Measurements from ENCODE around the gene WFDC10A.
"Not testable (repeated sequence)": the region's sequence is repeated elsewhere in the genome, so short reads cannot be mapped to it uniquely, and the experiment has no call there.

WFDC10A gene

DNA sequence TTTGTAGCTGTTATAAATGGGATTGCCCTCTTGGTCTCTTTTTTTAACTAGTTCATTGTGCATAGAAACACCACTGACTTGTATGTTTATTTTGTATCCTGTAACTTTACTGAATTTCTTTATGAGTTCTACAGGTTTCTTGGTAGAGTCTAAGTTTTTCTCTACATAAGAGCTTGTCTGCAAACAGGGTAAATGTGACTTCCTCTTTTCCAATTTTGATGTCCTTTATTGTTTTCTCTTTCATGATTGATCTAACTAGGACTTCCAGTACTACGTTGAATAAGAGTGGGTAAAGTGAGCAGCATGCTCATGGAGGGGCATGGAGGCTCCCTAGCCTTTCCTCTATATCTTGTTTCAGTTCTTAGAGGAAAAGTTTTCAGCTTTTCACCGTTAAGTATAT is 3.0 kb upstream of the WFDC10A start:
- H3K36me3 Mint-ChIP-seq = no peaks in the 10 kb centered on the region
- H3K27ac Mint-ChIP-seq = no peak overlapping the region
- H3K4me3 Mint-ChIP-seq = no peak overlapping the region
- peaks cover 4% of the 10 kb centered on the region for H3K4me1 Mint-ChIP-seq
- no peak for ATAC-seq (ENCODE audit: low read depth)
- H3K27me3 Mint-ChIP-seq = peaks cover 13% of the 10 kb centered on the region
- DNase-seq (ENCODE audit: low spot score in 2 of 2) = no peak
- H3K9me3 Mint-ChIP-seq = peaks cover 3% of the 10 kb centered on the region

DNA sequence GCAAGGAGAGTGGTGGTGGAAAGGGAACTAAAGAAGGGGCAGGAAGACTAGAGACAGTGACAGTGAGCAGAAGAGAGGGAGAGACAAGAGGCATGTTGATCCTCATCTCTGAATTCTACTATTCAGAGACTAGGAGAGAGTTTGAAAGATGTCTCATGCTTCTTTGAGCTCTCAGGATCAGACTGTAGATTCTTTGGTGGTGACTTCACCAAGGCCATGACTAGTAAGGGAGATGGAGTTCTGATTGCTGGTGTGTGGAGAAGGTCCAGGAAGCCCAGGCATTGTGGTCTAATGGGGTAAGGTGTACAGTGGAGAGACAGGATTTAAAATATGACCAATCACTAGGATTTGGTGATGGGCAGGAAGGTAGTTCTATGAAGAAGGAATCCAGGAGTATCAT is 832 bp downstream of the WFDC10A start:
- H3K36me3 Mint-ChIP-seq = no peaks in the 10 kb centered on the region
- no peak overlapping the region for H3K27ac Mint-ChIP-seq
- ATAC-seq (ENCODE audit: low read depth) (no peak), DNase-seq (ENCODE audit: low spot score in 2 of 2) (no peak)
- peaks cover 4% of the 10 kb centered on the region for H3K4me1 Mint-ChIP-seq
- H3K9me3 Mint-ChIP-seq = no peaks in the 10 kb centered on the region
- H3K27me3 Mint-ChIP-seq = peaks cover 9% of the 10 kb centered on the region
- no peak overlapping the region for H3K4me3 Mint-ChIP-seq

DNA sequence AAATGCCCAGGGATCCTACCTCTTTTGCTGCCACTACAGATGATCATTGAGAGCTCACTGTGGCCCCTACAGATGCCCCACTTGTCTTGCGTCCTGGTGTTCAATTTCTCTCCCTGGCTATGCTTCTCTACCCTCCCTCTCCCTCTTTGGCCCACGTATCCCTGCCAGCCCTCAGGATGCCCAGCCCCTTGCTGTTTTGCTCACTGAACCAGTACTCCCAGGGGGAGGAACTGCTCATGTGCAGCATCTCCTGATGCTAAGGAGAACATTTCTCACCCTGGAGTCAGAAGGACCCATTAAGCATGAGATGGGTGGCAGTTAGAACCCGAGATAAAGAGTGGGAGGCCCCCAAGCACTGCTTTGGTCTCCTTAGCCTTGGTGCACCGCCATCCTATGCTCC is 1.6 kb downstream of the WFDC10A start, which contains the start of gene WFDC9:
Gene WFDC9, minus strand, starts transcription at position 101 of the 400 bp plus-strand sequence. CDS start 21,103 bp downstream, outside the sequence.
- Mint-ChIP-seq H3K27me3 (peaks cover 9% of the 10 kb centered on the region), H3K4me1 (peaks cover 4% of the 10 kb centered on the region), H3K27ac (no peak within 1 kb of the TSS), H3K4me3 (no peak within 1 kb of the TSS), H3K36me3 (no peaks in the 10 kb centered on the region), H3K9me3 (no peaks in the 10 kb centered on the region)
- no peak for DNase-seq (ENCODE audit: low spot score in 2 of 2)
- ATAC-seq (ENCODE audit: low read depth) = no peak

DNA sequence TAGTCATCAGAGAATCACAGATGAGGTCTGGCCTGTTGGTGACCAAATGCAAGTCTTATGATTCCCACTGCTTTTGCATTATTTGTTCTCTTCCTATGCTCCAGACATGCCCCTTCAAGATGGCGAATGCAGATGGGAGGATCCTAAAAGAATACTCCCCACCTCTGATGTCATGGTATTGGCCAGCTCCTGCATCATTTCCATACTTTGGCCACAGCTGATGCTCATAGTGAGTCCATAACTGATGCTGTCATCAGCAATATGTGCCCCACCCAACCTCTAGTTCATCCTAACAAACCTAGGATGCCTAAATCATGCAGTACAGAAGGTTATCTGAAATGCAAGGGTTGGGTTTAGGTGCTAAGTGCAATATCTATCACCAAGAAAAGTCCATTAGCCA is 7.0 kb downstream of the WFDC10A start:
- no peak for DNase-seq (ENCODE audit: low spot score in 2 of 2)
- Mint-ChIP-seq H3K27ac (no peak overlapping the region), H3K36me3 (no peaks in the 10 kb centered on the region), H3K4me3 (no peak overlapping the region), H3K9me3 (no peaks in the 10 kb centered on the region), H3K27me3 (peaks cover 5% of the 10 kb centered on the region), H3K4me1 (no peaks in the 10 kb centered on the region)
- no peak for ATAC-seq (ENCODE audit: low read depth)

DNA sequence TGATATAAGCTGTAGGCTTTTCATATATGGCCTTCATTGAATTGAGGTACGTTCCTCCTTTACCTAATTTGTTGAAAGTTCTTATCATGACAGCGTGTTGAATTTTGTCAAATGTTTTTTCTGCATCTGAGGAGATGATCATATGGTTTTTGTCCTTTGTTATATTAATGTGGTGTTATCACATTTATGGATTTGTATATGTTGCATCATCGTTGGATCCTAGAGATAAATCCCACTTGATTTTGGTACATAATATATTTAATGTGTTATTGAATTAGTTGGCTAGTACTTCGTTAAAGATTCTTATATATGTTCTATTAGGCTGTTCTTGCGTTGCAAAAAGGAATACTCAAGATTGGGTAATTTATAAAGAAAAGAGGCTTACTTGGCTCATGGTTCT is 10.1 kb downstream of the WFDC10A start:
- Mint-ChIP-seq H3K9me3 (no peaks in the 10 kb centered on the region), H3K36me3 (no peaks in the 10 kb centered on the region), H3K27me3 (peaks cover 8% of the 10 kb centered on the region), H3K4me3 (no peak overlapping the region), H3K27ac (no peak overlapping the region), H3K4me1 (no peaks in the 10 kb centered on the region)
- no peak for ATAC-seq (ENCODE audit: low read depth)
- no peak for DNase-seq (ENCODE audit: low spot score in 2 of 2)

DNA sequence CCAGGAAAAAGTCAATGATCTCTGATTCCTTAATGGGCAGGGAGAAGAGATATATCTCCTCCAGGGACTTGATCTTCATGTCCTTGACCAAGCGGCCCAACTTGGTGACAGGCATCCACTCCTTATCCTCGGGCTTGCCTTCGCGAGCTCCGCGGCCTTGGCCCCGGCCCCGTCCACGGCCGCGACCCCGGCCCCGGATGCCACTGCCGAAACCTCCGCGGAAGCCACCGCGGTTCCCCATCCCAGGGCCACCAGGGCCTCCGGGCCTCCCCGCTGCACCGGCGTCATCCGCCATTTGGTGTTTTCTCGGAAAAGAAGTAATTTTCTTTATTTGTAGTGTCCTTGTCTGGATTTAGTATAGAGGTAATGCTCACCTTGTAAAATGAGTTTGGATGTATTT is 11.5 kb downstream of the WFDC10A start:
- not testable (repeated sequence) for H3K4me3 Mint-ChIP-seq; H3K4me1 Mint-ChIP-seq; H3K36me3 Mint-ChIP-seq; H3K9me3 Mint-ChIP-seq; ATAC-seq (ENCODE audit: low read depth); H3K27ac Mint-ChIP-seq; DNase-seq (ENCODE audit: low spot score in 2 of 2); H3K27me3 Mint-ChIP-seq

DNA sequence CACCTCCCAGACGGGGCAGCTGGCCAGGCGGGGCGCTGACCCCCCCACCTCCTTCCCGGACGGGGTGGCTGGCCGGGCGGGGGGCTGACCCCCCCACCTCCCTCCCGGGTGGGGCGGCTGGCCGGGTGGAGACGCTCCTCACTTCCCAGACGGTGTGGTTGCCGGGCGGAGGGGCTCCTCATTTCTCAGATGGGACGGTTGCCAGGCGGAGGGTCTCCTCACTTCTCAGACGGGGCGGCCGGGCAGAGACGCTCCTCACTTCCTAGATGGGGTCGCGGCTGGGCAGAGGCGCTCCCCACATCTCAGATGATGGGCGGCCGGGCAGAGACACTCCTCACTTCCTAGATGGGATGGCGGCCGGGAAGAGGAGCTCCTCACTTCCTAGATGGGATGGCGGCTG is 16.3 kb downstream of the WFDC10A start:
- H3K27ac Mint-ChIP-seq; H3K4me1 Mint-ChIP-seq; H3K9me3 Mint-ChIP-seq; ATAC-seq (ENCODE audit: low read depth); H3K27me3 Mint-ChIP-seq; H3K4me3 Mint-ChIP-seq; DNase-seq (ENCODE audit: low spot score in 2 of 2); H3K36me3 Mint-ChIP-seq: not testable (repeated sequence)

DNA sequence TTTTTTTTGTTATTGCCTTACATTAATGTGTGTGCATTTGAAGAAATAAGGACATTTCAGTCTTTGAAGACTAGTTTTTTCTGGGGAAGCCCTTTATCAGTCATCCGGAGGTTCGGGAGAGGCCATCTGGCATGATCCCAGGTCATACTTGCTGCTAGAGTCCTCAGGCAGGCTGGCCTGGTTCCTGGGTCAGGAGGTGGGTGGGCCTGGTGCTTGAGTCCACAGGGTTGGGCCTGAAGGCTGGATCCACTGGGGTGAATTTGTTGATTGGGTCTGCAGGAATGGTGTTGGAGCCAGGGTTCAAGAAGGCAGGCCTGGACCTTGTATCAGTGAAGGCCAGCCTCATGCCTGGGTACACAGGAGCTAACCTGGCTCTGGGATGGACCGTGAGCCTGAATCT is 17.3 kb downstream of the WFDC10A start:
- H3K9me3 Mint-ChIP-seq = no peaks in the 10 kb centered on the region
- H3K27ac Mint-ChIP-seq = no peak overlapping the region
- ATAC-seq (ENCODE audit: low read depth) (no peak), DNase-seq (ENCODE audit: low spot score in 2 of 2) (no peak)
- H3K27me3 Mint-ChIP-seq = peaks cover 8% of the 10 kb centered on the region
- H3K4me3 Mint-ChIP-seq = no peak overlapping the region
- no peaks in the 10 kb centered on the region for H3K4me1 Mint-ChIP-seq
- no peaks in the 10 kb centered on the region for H3K36me3 Mint-ChIP-seq

DNA sequence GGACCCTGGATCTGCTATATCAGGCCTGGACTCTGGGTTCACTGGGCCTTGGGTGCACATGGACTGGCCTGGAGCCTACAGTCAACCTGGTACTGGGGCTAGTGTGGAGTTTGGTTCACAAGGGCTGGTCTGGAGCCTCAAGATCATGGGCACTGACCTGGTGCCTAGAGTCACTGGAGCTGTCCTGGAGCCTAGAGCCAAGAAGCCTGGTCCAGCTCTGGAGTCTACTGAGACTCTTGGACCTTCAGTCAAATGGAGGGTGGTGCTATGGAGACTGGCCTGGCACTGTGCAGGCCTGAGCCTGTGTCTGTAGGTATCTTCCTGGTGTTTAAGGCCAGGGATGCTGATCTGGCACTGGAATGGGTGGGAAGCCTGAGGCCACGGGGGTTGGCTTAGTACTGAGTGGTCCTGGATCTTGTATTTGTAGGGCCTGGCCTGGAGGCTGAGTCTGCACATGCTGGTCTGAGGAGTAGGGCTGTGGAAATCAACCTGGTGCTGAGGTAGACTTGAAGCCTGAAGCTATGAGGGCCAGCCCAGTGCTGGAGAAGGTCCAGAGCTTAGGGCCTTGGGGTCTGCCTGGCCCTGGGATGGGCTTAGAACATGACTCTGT is 18.0 kb downstream of the WFDC10A start:
- Mint-ChIP-seq H3K4me1 (no peaks in the 10 kb centered on the region), H3K27me3 (peaks cover 10% of the 10 kb centered on the region), H3K36me3 (no peaks in the 10 kb centered on the region), H3K27ac (no peak overlapping the region), H3K9me3 (no peaks in the 10 kb centered on the region), H3K4me3 (no peak overlapping the region)
- ATAC-seq (ENCODE audit: low read depth) (no peak), DNase-seq (ENCODE audit: low spot score in 2 of 2) (no peak)

DNA sequence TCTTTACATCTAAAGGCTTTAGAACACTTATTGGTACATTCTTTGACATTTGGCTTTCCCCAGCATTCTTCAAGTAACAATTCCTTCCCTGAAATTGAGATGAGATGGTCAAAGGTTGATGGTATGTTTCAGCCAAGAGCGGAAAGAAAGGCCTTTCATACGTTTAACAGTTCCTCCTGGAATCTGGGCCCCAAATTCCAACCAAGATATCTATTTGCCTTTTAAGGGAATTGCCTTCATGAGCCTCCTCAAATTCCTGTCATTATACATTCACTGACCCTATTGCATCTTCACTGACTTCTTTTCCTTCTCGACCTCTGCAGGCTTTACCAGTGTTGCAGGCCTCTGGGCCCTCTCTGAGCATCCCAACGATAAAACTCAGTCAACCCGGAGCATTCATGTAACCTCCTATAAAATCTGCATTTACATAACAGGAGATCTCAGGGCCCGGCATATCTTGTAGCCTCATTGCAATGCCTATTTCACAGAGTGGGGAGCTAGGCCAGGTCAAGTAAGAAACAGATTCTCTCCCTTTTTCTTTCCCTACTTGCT is 19.8 kb downstream of the WFDC10A start:
- Mint-ChIP-seq H3K27me3 (peaks cover 9% of the 10 kb centered on the region), H3K9me3 (no peaks in the 10 kb centered on the region), H3K4me1 (no peaks in the 10 kb centered on the region), H3K36me3 (no peaks in the 10 kb centered on the region), H3K4me3 (no peak overlapping the region), H3K27ac (no peak overlapping the region)
- ATAC-seq (ENCODE audit: low read depth) (no peak), DNase-seq (ENCODE audit: low spot score in 2 of 2) (no peak)

DNA sequence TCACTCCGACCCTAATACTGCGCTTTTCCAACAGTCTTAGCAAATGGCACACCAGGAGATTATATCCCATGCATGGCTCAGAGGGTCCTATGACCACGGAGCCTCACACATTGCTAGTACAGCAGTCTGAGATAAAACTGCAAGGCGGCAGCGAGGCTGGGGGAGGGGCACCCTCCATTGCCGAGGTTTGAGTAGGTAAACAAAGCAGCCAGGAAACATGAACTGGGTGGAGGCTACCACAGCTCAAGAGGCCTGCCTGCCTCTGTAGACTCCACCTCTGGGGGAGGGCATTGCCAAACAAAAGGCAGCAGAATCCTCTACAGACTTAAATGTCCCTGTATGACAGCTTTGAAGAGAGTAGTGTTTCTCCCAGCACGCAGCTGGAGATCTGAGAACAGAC is 22.2 kb downstream of the WFDC10A start:
- not testable (repeated sequence) for DNase-seq (ENCODE audit: low spot score in 2 of 2); H3K27ac Mint-ChIP-seq; H3K9me3 Mint-ChIP-seq

DNA sequence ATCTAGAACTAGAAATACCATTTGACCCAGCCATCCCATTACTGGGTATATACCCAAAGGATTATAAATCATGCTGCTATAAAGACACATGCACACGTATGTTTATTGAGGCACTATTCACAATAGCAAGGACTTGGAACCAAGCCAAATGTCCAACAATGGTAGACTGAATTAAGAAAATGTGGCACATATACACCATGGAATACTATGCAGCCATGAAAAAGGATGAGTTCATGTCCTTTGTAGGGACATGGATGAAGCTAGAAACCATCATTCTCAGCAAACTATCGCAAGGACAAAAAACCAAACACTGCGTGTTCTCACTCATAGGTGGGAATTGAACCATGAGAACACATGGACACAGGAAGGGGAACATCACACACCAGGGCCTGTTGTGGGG is 27.5 kb downstream of the WFDC10A start:
- not testable (repeated sequence) for DNase-seq (ENCODE audit: low spot score in 2 of 2)

More for the DNA sequence above, 22.2 kb downstream of the WFDC10A start:
- ATAC-seq (ENCODE audit: low read depth); H3K27me3 Mint-ChIP-seq; H3K4me3 Mint-ChIP-seq; H3K4me1 Mint-ChIP-seq; H3K36me3 Mint-ChIP-seq: not testable (repeated sequence)

DNA sequence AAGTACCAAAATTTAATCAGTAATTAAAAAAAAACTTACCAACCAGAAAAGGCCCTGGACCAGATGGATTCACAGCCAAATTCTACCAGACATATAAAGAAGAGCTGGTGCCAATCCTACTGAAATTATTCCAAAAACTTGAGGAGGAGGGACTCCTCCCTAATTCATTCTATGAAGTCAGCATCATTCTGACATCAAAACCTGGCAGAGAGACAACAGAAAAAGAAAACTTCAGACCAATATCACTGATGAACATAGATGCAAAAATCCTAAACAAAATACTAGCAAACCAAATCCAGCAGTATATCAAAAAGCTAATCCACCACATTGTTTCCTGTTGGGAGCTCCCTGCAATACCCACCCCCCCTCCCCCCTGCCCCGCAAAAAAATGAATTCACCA is 40.6 kb downstream of the WFDC10A start, which contains the start of gene WFDC11:
Gene WFDC11, minus strand, starts transcription at position 101 of the 400 bp plus-strand sequence. CDS start 19,639 bp downstream, outside the sequence.
- Mint-ChIP-seq H3K27me3 (peaks cover 11% of the 10 kb centered on the region), H3K4me3 (no peak within 1 kb of the TSS), H3K9me3 (peaks cover 6% of the 10 kb centered on the region), H3K36me3 (no peaks in the 10 kb centered on the region), H3K27ac (no peak within 1 kb of the TSS), H3K4me1 (no peaks in the 10 kb centered on the region)
- no peak for ATAC-seq (ENCODE audit: low read depth)
- DNase-seq (ENCODE audit: low spot score in 2 of 2) = no peak

More for the DNA sequence above, 27.5 kb downstream of the WFDC10A start:
- ATAC-seq (ENCODE audit: low read depth); H3K4me1 Mint-ChIP-seq; H3K4me3 Mint-ChIP-seq; H3K9me3 Mint-ChIP-seq; H3K27me3 Mint-ChIP-seq; H3K27ac Mint-ChIP-seq; H3K36me3 Mint-ChIP-seq: not testable (repeated sequence)

DNA sequence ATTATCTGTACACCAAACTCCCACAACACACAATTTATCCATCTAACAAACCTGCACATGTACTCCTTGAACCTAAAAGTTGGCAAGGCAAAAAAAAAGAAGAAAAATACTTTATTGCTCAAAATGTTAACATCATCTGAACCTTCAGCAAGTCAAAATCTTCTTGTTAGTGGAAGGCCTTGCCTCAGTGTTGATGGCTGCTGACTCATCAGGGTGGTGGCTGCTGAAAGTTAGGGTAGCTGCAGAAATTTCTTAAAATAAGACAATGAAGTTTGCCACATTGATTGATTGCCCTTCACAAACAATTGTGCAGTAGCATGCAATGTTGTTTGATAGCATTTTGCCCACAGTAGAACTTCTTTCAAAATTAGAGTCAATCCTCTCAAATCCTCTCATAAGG is 43.2 kb downstream of the WFDC10A start:
- Mint-ChIP-seq H3K4me3 (no peak overlapping the region), H3K27me3 (peaks cover 11% of the 10 kb centered on the region), H3K27ac (no peak overlapping the region), H3K36me3 (peaks cover 3% of the 10 kb centered on the region), H3K4me1 (no peaks in the 10 kb centered on the region), H3K9me3 (peaks cover 16% of the 10 kb centered on the region)
- no peak for ATAC-seq (ENCODE audit: low read depth)
- DNase-seq (ENCODE audit: low spot score in 2 of 2) = no peak

DNA sequence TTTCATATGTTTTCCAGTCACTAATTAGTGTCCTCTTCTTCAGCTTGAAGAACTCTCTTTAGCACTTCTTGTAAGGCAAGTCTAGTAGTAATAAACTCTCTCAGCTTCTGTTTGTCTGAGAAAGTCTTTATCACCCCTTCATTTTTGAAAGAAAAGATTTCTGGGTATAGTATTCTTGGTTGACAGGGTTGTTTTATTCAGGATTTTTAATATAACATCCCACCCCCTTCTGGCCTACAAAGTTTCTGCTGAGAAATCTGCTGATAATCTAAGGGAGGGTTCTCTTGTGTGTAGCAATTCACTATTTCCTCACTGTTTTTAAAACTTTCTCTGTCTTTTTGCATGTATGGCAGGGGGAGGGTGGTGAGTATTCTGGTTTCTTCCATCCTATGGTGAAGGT is 50.1 kb downstream of the WFDC10A start:
- peaks cover 10% of the 10 kb centered on the region for H3K27me3 Mint-ChIP-seq
- H3K4me1 Mint-ChIP-seq = no peaks in the 10 kb centered on the region
- DNase-seq (ENCODE audit: low spot score in 2 of 2) = no peak
- no peak overlapping the region for H3K27ac Mint-ChIP-seq
- ATAC-seq (ENCODE audit: low read depth) = no peak
- H3K4me3 Mint-ChIP-seq = no peak overlapping the region
- H3K36me3 Mint-ChIP-seq = peaks cover 11% of the 10 kb centered on the region
- H3K9me3 Mint-ChIP-seq = peaks cover 26% of the 10 kb centered on the region
